T-helper 17 cell (primary cell): ENCODE data around the gene RPL22. TPM values are rescaled to one million over a fixed set of nuclear protein-coding genes. Genes with fewer than 3 reads are reported as not detected.
A peak's percentile ranks its signal among the peaks of the same experiment; 100 is the strongest.

Experiments used
- ATAC-seq: fragments of 150-1000 bp; cut with Tn5 transposase; 2 replicates; pipeline ENCODE4 v1.10.0; 2021; ENCODE audit warnings: mild to moderate bottlenecking, moderate library complexity
- DNase-seq, 3 donors: peaks; one replicate each; pipeline versions ENCODE4 v3.0.0 to v3.0.0-alpha.2; 2020 to 2021
- H3K9me3 ChIP-seq: one replicate; pipeline ENCODE4 v1.7.0; 2013; ENCODE audit warnings: low read length, mild to moderate bottlenecking; ENCODE audit not compliant: control insufficient read depth, poor library complexity, severe bottlenecking
- H3K27ac Mint-ChIP-seq: one replicate; pipeline ENCODE4 v1.8.0; 2022; ENCODE audit warnings: mild to moderate bottlenecking, moderate library complexity, mixed read lengths
- H3K27me3 Mint-ChIP-seq: one replicate; pipeline ENCODE4 v1.8.0; 2022; ENCODE audit warnings: mixed read lengths
- H3K36me3 Mint-ChIP-seq: one replicate; pipeline ENCODE4 v1.8.0; 2022; ENCODE audit warnings: low read depth, mixed read lengths
- H3K4me1 Mint-ChIP-seq: one replicate; pipeline ENCODE4 v1.8.0; 2022; ENCODE audit warnings: mild to moderate bottlenecking, mixed read lengths
- H3K4me3 Mint-ChIP-seq: one replicate; pipeline ENCODE4 v1.8.0; 2022; ENCODE audit warnings: mild to moderate bottlenecking, moderate library complexity, mixed read lengths
- total RNA-seq, 4 donors: library from RNA in 2 of 4; stranded (reverse) in 2 of 4; gene quantifications; one replicate each; pipeline ENCODE4 v1.2.3 and lab custom pipeline; 2022 to 2026

Gene RPL22
- total RNA-seq, 2 donors from 2014 or later = 510 to 543 TPM

DNA sequence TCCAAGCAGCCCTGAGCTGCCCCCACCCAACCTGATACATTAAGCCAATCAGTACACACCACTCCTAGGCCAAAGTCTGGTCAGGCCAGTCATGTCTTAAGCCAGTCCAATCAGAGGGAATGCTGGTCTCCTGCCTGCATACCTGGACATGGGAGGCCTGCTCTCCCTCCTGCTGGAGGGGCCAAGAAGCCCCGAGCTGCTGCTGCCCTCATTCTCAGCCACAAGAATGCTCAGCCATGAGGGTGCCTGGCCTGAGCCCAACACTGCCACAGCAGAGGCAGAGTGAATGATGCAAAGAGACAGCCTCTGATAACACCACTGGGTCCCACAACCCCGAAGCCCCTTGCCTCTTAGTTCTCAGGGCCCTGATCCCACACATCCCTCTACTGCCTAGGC, 42.3 kb downstream of the RPL22 start:
- DNase-seq (no peak), ATAC-seq (no peak)
- Mint-ChIP-seq H3K27me3 (peaks cover 37% of the 10 kb centered on the region), H3K4me3 (no peak overlapping the region), H3K4me1 (peaks cover 2% of the 10 kb centered on the region), H3K36me3 (peaks cover 4% of the 10 kb centered on the region), H3K27ac (no peak overlapping the region)
- H3K9me3 ChIP-seq = no peaks in the 10 kb centered on the region

DNA sequence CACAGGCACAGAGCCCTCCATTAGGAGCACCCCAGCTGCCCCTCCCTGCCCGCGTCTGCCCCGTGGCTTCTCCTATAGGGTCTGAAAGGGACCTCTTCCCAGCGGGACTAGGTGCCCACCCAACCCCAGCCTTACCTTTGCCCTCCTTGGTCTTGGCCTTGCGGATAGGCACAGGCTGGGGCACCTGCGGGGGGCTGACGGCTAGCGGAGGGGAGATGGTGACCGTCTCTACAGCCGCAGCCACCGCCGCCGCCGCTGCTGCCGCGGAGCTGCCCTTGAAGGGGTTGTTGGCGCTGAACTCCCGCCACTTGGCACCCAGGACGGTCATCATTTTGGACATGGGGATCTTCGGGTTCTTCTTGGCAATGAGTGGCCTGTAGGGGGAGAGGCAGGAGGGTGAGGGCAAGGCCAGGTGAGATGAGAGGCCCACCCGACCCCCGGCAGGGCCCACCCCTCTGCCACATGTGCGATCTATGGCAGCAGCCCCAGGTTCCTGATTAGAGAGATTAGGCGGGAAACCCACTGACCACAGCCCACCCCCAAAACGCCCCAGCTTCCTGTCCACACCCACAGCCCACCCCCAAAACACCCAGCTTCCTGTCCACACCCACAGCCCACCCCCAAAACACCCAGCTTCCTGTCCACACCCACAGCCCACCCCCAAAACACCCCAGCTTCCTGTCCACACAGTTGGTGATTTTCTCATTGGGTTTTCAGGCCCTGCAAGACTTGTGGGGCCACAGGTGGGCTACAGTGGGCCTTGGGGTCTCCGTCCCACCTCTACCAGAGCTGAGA, 44.7 kb downstream of the RPL22 start:
- no peak for ATAC-seq
- Mint-ChIP-seq H3K27ac (no peak overlapping the region), H3K36me3 (peaks cover 4% of the 10 kb centered on the region)

DNA sequence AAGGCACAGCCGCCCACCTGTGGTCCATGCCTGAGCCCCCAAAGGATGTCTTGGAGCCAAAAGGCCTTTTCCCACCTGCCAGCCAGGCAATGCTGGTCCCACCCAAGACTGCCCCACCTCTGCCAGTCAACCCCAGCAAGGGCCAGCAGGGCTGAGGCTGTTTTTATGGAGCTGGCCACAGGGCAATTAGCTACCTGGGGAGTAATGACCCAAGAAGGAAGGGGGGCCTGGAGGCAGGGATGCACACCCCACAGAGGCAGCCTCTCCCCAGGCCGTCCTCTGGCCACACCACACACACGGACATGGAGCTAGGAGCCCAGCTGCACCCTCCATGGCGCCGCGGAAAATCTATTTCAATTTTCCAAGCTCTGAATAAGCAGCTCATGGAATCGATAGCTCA, 46.5 kb downstream of the RPL22 start:
- ATAC-seq (no peak), DNase-seq (no peak)
- Mint-ChIP-seq H3K4me1 (peaks cover 6% of the 10 kb centered on the region), H3K4me3 (no peak overlapping the region), H3K27ac (no peak overlapping the region), H3K27me3 (peaks cover 11% of the 10 kb centered on the region), H3K36me3 (no peaks in the 10 kb centered on the region)
- H3K9me3 ChIP-seq = no peaks in the 10 kb centered on the region

More for the DNA sequence above, 44.7 kb downstream of the RPL22 start:
- peak overlapping the region; percentile 19 for H3K4me3 Mint-ChIP-seq
- DNase-seq = no peak
- no peaks in the 10 kb centered on the region for H3K9me3 ChIP-seq
- peaks cover 21% of the 10 kb centered on the region for H3K27me3 Mint-ChIP-seq
- H3K4me1 Mint-ChIP-seq = no peaks in the 10 kb centered on the region

DNA sequence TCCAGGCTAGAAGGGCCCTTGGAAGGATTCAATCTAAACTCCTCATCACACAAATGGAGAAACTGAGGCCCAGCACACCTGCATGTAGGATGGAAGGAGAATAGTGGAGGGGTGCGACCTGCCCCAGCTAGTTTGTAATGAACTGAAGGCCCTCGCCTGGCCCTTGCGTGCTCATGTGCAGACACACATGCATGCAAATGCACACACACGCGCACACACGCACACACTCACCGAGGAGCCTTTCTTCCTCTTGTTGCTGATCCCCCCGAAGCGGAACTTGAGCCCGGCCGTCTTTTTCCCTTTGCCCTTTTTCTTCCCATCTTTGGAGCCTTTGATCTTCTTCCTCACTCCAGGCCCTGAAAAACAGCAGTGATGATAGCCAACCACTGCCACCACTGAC, 47.2 kb downstream of the RPL22 start:
- Mint-ChIP-seq H3K4me1 (peaks cover 6% of the 10 kb centered on the region), H3K27me3 (peaks cover 4% of the 10 kb centered on the region)
- no peaks in the 10 kb centered on the region for H3K9me3 ChIP-seq

GRCh38 chr1:6151291-6151822, 48.0 kb downstream of the RPL22 start:
- peaks cover 6% of the 10 kb centered on the region for H3K4me1 Mint-ChIP-seq
- no peaks in the 10 kb centered on the region for H3K36me3 Mint-ChIP-seq
- no peak overlapping the region for H3K4me3 Mint-ChIP-seq
- DNase-seq = no peak
- ATAC-seq = no peak
- no peak overlapping the region for H3K27ac Mint-ChIP-seq
- H3K9me3 ChIP-seq = no peaks in the 10 kb centered on the region
- H3K27me3 Mint-ChIP-seq = peaks cover 10% of the 10 kb centered on the region

More for the DNA sequence above, 47.2 kb downstream of the RPL22 start:
- ATAC-seq = no peak
- DNase-seq = no peak
- no peak overlapping the region for H3K4me3 Mint-ChIP-seq
- H3K36me3 Mint-ChIP-seq = no peaks in the 10 kb centered on the region
- H3K27ac Mint-ChIP-seq = no peak overlapping the region

GRCh38 chr1:6150006-6150938, 49.1 kb downstream of the RPL22 start:
- no peak overlapping the region for H3K4me3 Mint-ChIP-seq
- ATAC-seq (no peak), DNase-seq (no peak)
- H3K4me1 Mint-ChIP-seq = peaks cover 6% of the 10 kb centered on the region
- H3K9me3 ChIP-seq = no peaks in the 10 kb centered on the region
- H3K36me3 Mint-ChIP-seq = no peaks in the 10 kb centered on the region
- no peak overlapping the region for H3K27ac Mint-ChIP-seq
- peaks cover 15% of the 10 kb centered on the region for H3K27me3 Mint-ChIP-seq

DNA sequence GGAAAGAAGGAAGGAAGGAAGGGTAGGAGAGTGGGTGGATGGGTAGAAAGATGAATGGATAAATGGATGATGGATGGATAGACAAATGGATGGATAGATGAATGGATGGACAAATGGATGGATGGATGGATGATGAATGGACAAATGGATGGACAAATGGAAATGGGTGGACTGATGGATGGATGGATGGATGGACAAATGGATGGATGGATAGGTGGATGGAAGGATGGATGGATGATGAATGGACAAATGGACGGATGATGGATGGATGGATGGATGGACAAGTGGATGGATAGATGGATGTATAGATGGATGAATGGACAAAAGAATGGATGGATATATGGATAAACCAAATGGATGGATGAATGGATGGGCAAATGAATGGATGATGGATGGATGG, 49.8 kb downstream of the RPL22 start:
- no peaks in the 10 kb centered on the region for H3K36me3 Mint-ChIP-seq
- peaks cover 15% of the 10 kb centered on the region for H3K27me3 Mint-ChIP-seq
- no peak overlapping the region for H3K27ac Mint-ChIP-seq
- H3K4me3 Mint-ChIP-seq = no peak overlapping the region
- H3K9me3 ChIP-seq = no peaks in the 10 kb centered on the region
- ATAC-seq (no peak), DNase-seq (no peak)
- H3K4me1 Mint-ChIP-seq = peaks cover 6% of the 10 kb centered on the region

DNA sequence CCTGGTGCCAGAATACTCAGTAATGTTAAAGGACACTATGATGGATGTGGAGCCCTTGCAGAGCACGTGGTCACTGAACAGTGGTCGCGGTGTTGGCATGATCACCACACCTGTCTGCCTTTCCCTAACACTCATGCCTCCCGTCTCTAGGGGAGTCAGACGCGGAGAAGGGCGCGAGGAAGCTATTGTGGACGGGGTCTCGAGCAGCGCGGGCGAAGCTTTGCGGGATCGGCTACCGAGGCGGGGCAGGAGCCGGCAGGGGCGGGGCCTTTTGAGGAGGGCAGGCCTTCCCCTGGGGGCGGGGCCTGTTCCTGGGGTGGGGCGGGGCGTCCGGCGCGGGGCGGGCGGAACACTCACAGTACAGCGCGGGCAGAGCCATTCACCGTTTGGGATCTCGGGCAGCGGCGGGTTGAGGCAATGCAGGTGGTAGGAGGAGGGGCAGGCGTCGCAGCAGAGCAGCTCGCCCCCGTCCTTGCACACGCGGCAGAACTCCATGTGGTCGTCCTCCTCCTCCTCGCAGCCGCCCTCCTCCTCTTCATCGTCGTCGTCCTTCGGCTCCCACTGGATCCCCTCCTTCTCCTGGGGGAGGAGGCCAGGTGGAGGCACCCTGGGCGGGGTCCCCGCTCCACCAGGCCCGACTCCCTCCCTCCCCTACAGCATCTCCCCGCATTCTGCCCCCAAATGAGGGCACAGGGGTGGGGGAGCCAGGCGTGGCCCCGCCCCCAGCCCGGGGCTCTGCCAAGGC, 50.7 kb downstream of the RPL22 start:
- DNase-seq = peak; percentile 43 to 56 (median 54)
- no peak overlapping the region for H3K27ac Mint-ChIP-seq
- no peaks in the 10 kb centered on the region for H3K36me3 Mint-ChIP-seq
- ATAC-seq = peak; percentile 95
- H3K9me3 ChIP-seq = no peaks in the 10 kb centered on the region
- peaks cover 6% of the 10 kb centered on the region for H3K4me1 Mint-ChIP-seq
- peaks cover 15% of the 10 kb centered on the region for H3K27me3 Mint-ChIP-seq
- H3K4me3 Mint-ChIP-seq = peak overlapping the region; percentile 73

GRCh38 chr1:6145864-6146410, 53.5 kb downstream of the RPL22 start:
- Mint-ChIP-seq H3K36me3 (no peaks in the 10 kb centered on the region), H3K4me1 (peaks cover 6% of the 10 kb centered on the region), H3K27me3 (peaks cover 15% of the 10 kb centered on the region), H3K27ac (no peak overlapping the region), H3K4me3 (no peak overlapping the region)
- ATAC-seq (no peak), DNase-seq (no peak)
- H3K9me3 ChIP-seq = no peaks in the 10 kb centered on the region

GRCh38 chr1:6145396-6145750, 54.0 kb downstream of the RPL22 start:
- ATAC-seq = no peak

GRCh38 chr1:6144647-6145395, 54.6 kb downstream of the RPL22 start:
- H3K36me3 Mint-ChIP-seq = no peaks in the 10 kb centered on the region
- H3K9me3 ChIP-seq = no peaks in the 10 kb centered on the region
- ATAC-seq (no peak), DNase-seq (no peak)
- H3K4me3 Mint-ChIP-seq = no peak overlapping the region
- no peak overlapping the region for H3K27ac Mint-ChIP-seq
- H3K27me3 Mint-ChIP-seq = peaks cover 15% of the 10 kb centered on the region
- H3K4me1 Mint-ChIP-seq = peaks cover 6% of the 10 kb centered on the region

More at GRCh38 chr1:6145396-6145750, 54.0 kb downstream of the RPL22 start:
- H3K9me3 ChIP-seq = no peaks in the 10 kb centered on the region
- Mint-ChIP-seq H3K4me1 (peaks cover 6% of the 10 kb centered on the region), H3K27ac (no peak overlapping the region), H3K36me3 (no peaks in the 10 kb centered on the region), H3K27me3 (peaks cover 15% of the 10 kb centered on the region), H3K4me3 (no peak overlapping the region)
- DNase-seq = no peak

DNA sequence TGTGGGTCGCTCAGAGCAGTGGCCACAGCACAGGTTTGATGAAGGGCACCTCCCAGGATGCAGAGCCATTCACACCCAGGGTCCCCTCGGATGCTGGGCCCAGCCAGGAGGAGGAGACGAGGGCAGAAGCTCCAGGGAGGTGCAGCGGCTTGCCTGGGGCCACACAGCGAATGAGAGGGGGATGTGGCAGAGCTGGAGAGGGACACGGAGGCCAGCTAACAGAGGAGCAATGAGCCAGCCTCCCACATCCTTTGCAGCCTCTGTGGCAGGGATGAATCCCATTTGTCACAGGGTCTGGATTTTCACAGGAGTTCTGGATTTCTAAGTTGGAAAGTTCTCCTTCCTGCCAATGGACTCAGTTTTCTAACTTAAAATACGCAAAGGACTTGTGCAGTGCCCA, 55.2 kb downstream of the RPL22 start:
- no peaks in the 10 kb centered on the region for H3K36me3 Mint-ChIP-seq
- ATAC-seq (no peak), DNase-seq (no peak)
- no peak overlapping the region for H3K4me3 Mint-ChIP-seq
- peaks cover 15% of the 10 kb centered on the region for H3K27me3 Mint-ChIP-seq
- peaks cover 6% of the 10 kb centered on the region for H3K4me1 Mint-ChIP-seq
- H3K9me3 ChIP-seq = no peaks in the 10 kb centered on the region
- no peak overlapping the region for H3K27ac Mint-ChIP-seq
